Head of caudate nucleus (tissue), 42 donors: ENCODE data around the gene SAP130.
"Not testable (repeated sequence)": the region's sequence is repeated elsewhere in the genome, so short reads cannot be mapped to it uniquely, and the experiment has no call there.

Experiments used
- DNase-seq, 42 donors: peaks; one replicate each; pipeline versions ENCODE4 v3.0.0 to v3.0.0-alpha.2; 2020 to 2021; ENCODE audit warnings: mixed read lengths in 7 of 42
- intact Hi-C: fragments of 100-400 bp; cut with DNase I; formaldehyde crosslinking; loops from one replicate; pipeline ENCODE4 v1.15.0; 2022

SAP130 gene

GRCh38 chr2:127910415-127910814 lies 117.4 kb downstream of the SAP130 start:
- intact Hi-C loops: no loop called here
- no peak for DNase-seq

GRCh38 chr2:127909019-127909418 lies 118.8 kb downstream of the SAP130 start:
- intact Hi-C loops: no loop called here
- DNase-seq: no peak

GRCh38 chr2:127907733-127908400 lies 120.0 kb downstream of the SAP130 start:
- intact Hi-C loops, DNase-seq: not testable (repeated sequence)

GRCh38 chr2:127906206-127906926 lies 121.5 kb downstream of the SAP130 start:
- peak; percentile 26 to 81 (median 60) for DNase-seq
- intact Hi-C loops: no loop called here

DNA sequence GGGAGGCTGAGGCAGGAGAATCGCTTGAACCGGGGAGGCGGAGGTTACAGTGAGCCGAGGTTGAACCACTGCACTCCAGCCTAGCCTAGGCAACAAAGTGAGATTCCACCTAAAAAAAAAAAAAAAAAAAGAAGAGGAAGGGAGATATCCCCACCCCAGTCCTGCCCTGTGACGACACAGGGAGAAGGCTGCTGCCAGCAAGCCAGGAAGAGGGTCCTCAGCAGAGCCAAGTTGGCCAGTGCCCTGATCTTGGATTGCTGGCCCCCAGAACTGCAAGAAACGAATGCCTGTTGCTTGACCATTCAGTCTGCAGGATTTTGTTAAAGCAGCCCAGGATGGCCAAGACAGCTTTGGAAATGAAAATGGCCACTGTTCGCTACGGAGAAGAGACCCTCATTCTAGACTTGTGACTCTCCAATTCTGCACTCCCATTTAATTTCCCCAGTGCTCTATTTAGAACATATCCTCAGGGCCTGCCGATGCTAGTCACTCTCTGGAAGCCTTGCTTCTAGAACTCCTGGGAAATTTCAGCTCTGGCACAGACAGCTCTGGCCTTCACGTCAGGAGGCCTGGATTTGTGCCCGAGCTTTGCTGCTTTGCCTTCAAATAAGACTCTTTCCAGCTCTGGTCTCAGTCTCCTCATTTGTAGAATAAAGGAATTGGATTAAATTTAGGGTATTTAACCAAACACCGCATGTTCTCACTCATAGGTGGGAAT lies 126.4 kb downstream of the SAP130 start:
- intact Hi-C loops: no loop called here
- DNase-seq: peak in 32 of 42 donors; percentile 14 to 71 (median 37)

DNA sequence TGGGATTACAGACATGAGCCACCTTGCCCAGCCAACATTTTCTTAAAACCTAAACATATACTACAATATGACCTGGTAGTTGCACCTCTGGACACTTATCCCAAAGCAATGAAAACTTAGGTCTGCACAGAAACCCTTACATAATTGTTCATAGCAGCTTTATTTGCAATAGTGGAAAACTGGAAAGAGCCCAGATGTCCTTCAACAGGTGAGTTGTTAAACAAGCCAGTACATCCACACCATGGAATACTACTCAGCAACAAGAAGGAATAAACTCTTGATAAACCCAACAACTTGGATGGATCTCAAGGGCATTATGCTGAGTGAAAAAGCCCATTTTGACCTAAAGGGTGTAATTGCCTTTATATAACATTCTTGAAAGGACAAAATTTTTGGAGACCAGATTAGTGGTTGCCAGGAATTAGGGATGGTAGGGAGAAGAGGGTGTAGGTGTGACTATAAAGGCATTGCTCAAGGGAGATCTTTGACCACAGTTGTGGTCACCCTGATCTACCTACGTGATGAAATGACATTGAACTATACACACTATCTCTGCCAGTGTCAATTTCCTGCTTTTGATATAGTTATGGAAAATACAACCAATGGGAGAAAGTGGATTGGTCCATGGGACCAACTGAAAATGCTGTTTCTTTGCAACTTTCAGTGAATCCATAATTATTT lies 130.2 kb downstream of the SAP130 start:
- intact Hi-C loops: no loop called here
- DNase-seq: no peak

DNA sequence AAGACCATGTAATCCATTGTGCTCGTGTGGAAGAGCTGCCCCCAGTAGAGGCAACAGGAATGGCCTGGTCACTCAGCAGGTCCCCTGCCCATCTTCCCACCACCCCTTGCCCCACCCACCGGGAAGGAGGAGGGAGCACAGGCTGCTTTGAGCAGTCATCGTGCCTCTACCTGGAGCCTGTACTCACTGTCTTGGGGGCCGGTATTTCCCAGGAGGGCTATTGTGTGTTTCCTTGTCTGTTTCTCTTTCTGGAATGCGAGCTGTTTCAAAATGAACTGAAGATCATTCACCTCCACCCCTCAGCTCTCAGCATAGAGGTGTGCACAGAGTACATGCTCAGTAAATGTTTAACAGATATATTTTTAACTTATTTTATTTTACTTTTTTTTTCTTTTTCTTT lies 134.4 kb downstream of the SAP130 start:
- intact Hi-C loops: no loop called here
- no peak for DNase-seq

GRCh38 chr2:127893033-127893432 lies 134.8 kb downstream of the SAP130 start:
- no peak for DNase-seq
- intact Hi-C loops: no loop called here

DNA sequence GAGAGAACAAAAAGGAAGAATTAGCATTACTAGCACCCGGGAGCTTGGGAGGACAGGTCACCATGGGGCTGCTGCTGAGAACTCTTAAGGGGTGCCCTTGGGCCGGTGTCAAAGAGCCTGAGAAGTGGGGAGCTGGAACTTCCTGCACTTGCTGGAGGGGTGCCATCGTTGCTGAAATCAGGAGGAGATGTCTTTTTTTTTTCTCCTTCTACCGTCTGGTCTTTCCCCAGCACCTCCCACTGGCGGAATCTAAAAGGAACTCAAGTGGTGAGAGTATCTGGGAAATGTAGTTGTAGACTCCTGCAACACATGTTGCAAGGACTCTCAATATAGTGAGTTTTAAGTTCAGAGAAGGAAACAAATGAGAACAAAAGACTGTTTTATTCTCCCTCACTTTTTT lies 136.0 kb downstream of the SAP130 start:
- intact Hi-C loops: no loop called here
- DNase-seq: no peak
